ENCODE measurements around the gene ALG2.

ALG2 gene

GRCh38 chr9:99264070-99264680 is 42.4 kb upstream of the ALG2 start:
- no peak for DNase-seq (ENCODE audit: extremely low read depth, insufficient read length)
- Histone ChIP-seq H3K36me3 (ENCODE audit: control insufficient read depth, insufficient read depth, low read length) (no peaks in the 10 kb centered on the region), H3K4me3 (replicated peaks; ENCODE audit: low read depth, low read length) (no peak overlapping the region), H3K27me3 (replicated peaks; ENCODE audit: control insufficient read depth, insufficient read depth, low read length) (no peaks in the 10 kb centered on the region)
- peak; percentile 41 for TF ChIP-seq CTCF (IDR thresholded peaks at IDR 0.05; ENCODE audit: insufficient read depth, low read length, poor library complexity, severe bottlenecking)

GRCh38 chr9:99262949-99263418 is 41.2 kb upstream of the ALG2 start:
- peak; percentile 65 for DNase-seq (ENCODE audit: extremely low read depth, insufficient read length)
- Histone ChIP-seq H3K4me3 (replicated peaks; ENCODE audit: low read depth, low read length) (no peak overlapping the region), H3K27me3 (replicated peaks; ENCODE audit: control insufficient read depth, insufficient read depth, low read length) (no peaks in the 10 kb centered on the region), H3K36me3 (ENCODE audit: control insufficient read depth, insufficient read depth, low read length) (no peaks in the 10 kb centered on the region)
- TF ChIP-seq CTCF (IDR thresholded peaks at IDR 0.05; ENCODE audit: insufficient read depth, low read length, poor library complexity, severe bottlenecking), result no peak

GRCh38 chr9:99261923-99262322 is 40.2 kb upstream of the ALG2 start:
- Histone ChIP-seq H3K4me3 (replicated peaks; ENCODE audit: low read depth, low read length) (no peak overlapping the region), H3K36me3 (ENCODE audit: control insufficient read depth, insufficient read depth, low read length) (no peaks in the 10 kb centered on the region), H3K27me3 (replicated peaks; ENCODE audit: control insufficient read depth, insufficient read depth, low read length) (no peaks in the 10 kb centered on the region)
- DNase-seq (ENCODE audit: extremely low read depth, insufficient read length), result no peak
- no peak for TF ChIP-seq CTCF (IDR thresholded peaks at IDR 0.05; ENCODE audit: insufficient read depth, low read length, poor library complexity, severe bottlenecking)

GRCh38 chr9:99259231-99259918 is 37.6 kb upstream of the ALG2 start:
- TF ChIP-seq CTCF (IDR thresholded peaks at IDR 0.05; ENCODE audit: insufficient read depth, low read length, poor library complexity, severe bottlenecking), result no peak
- Histone ChIP-seq H3K27me3 (replicated peaks; ENCODE audit: control insufficient read depth, insufficient read depth, low read length) (no peaks in the 10 kb centered on the region), H3K36me3 (ENCODE audit: control insufficient read depth, insufficient read depth, low read length) (no peaks in the 10 kb centered on the region), H3K4me3 (replicated peaks; ENCODE audit: low read depth, low read length) (no peak overlapping the region)
- no peak for DNase-seq (ENCODE audit: extremely low read depth, insufficient read length)

- TF ChIP-seq CTCF (IDR thresholded peaks at IDR 0.05; ENCODE audit: insufficient read depth, low read length, poor library complexity, severe bottlenecking), result no peak
- Histone ChIP-seq H3K4me3 (replicated peaks; ENCODE audit: low read depth, low read length) (no peak overlapping the region), H3K27me3 (replicated peaks; ENCODE audit: control insufficient read depth, insufficient read depth, low read length) (no peaks in the 10 kb centered on the region), H3K36me3 (ENCODE audit: control insufficient read depth, insufficient read depth, low read length) (no peaks in the 10 kb centered on the region)
- DNase-seq (ENCODE audit: extremely low read depth, insufficient read length), result no peak
Measured at GRCh38 chr9:99257723-99258389, 36.1 kb upstream of the ALG2 start.

Data from GM06990 (cell line).